ENCODE data around the gene C1QL1.

- TF ChIP-seq POLR2A (IDR thresholded peaks at IDR 0.05): no peak
- TF ChIP-seq CTCF (IDR thresholded peaks at IDR 0.05): no peak
Measured at GRCh38 chr17:44922136-44922535, 46.0 kb downstream of the C1QL1 start.

Data from body of pancreas (tissue), 4 donors.